GM12873 (cell line): ENCODE measurements around the gene WNT3A.

ENCODE experiments used
- CTCF ChIP-seq: IDR thresholded peaks from 2 replicates; pipeline ENCODE4 v1.5.1; 2012; ENCODE audit warnings: low read depth, mild to moderate bottlenecking, moderate library complexity, low read length, control low read depth; ENCODE audit not compliant: insufficient read depth; ENCODE audit errors: missing control alignments

Gene WNT3A

GRCh38 chr1:228006786-228007048 is at the start of gene WNT3A:
WNT3A (plus strand) TSS chr1:228006998; CDS start chr1:228007129, 131 bp downstream.
- TF ChIP-seq CTCF, result no peak

GRCh38 chr1:227958617-227959324 is 48.0 kb upstream of the WNT3A start:
- no peak for TF ChIP-seq CTCF

- TF ChIP-seq CTCF, result no peak
Observed at GRCh38 chr1:227959325-227959860, 47.4 kb upstream of the WNT3A start.

- no peak for TF ChIP-seq CTCF
Observed at GRCh38 chr1:227961651-227962466, 44.9 kb upstream of the WNT3A start.

GRCh38 chr1:227967815-227968214 is 39.0 kb upstream of the WNT3A start:
- peak; percentile 27 for TF ChIP-seq CTCF

- no peak for TF ChIP-seq CTCF
Observed at GRCh38 chr1:227987181-227987580, 19.6 kb upstream of the WNT3A start.

GRCh38 chr1:227994632-227995300 is 12.0 kb upstream of the WNT3A start:
- no peak for TF ChIP-seq CTCF
